NOMO-1 treated with dmso at 0.1 percent for 144 hours (cell line): Measurements from ENCODE around the gene LFNG.
"Not testable (repeated sequence)": the region's sequence is repeated elsewhere in the genome, so short reads cannot be mapped to it uniquely, and the experiment has no call there.

Experiments
- DNase-seq: peaks from one replicate; lab custom pipeline; 2025; ENCODE audit not compliant: unreplicated experiment; lab: John Stamatoyannopoulos, UW

LFNG gene

DNA sequence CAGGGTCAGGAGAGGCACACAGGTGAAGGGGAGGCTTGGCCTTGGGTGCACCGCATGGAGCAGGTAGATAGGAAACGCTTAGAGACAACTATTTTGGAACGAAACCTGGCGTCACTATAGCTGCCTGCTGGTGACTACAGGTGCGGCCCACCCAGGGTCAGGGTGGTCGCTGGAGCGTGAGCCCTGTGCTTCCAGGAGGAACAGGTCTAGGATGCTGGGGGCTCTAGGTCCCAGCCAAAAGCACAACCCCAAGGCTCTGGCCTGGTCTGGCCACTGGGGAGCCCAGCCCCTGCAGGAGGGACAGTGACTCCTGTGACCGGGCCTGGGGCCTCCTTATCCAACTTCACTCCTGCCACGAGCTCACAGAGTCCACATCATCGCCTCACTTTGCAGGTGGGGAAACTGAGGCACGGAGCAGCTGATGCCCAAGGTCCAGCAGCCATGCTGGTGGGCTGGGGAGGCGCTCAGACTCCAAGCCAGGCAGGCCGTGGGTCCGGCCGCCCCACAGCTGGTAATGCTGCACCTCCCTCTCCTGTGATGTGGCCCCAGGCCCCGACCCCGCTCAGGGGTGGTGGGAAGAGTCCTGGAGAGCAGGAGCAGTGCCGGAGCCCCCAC lies 9.0 kb downstream of the LFNG start:
- no peak for DNase-seq

DNA sequence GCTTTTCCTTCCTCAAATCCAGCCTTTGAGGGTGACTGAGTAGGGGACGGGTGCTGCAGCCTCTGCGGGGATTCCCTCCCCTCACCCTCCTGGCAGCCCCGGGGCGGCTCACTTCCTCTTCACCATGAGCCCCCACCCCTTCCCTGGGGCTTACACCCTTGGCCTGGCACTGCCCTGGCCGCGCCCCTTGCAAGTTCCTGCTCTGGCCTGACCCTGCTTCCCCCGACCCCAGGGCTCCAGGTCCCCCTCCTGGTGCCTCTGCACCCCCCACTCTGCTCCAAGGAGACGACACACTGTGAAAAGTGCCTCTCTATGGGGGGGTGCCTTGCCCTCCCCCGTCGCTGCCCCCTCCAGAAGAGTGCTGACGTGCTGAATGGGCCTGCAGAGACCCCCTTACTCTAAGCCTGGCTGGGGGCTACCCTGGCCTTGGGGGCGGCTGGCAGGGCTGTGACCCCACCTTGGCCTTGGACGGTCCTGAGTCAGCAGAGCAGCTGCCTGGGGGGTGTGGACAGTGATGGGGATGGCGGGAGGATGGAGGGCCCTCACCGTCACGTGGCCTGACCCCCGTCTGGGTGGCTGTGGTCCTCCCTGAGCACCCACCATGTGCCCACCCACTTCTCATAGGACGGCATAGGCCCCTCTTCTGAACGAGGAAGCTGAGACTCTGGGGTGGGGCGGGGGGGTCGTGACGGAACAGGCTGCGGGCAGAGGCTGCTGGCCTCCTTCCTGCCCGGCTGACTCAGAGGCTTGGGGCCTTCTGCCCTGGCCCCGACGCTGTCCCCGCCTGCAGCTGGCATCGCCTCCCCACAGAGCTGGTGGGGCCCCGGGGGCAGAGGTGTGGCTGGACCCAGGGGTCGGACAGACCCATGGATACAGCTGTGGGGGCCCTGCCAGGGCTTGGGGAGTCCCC lies 9.8 kb downstream of the LFNG start:
- DNase-seq = peak; percentile 96

DNA sequence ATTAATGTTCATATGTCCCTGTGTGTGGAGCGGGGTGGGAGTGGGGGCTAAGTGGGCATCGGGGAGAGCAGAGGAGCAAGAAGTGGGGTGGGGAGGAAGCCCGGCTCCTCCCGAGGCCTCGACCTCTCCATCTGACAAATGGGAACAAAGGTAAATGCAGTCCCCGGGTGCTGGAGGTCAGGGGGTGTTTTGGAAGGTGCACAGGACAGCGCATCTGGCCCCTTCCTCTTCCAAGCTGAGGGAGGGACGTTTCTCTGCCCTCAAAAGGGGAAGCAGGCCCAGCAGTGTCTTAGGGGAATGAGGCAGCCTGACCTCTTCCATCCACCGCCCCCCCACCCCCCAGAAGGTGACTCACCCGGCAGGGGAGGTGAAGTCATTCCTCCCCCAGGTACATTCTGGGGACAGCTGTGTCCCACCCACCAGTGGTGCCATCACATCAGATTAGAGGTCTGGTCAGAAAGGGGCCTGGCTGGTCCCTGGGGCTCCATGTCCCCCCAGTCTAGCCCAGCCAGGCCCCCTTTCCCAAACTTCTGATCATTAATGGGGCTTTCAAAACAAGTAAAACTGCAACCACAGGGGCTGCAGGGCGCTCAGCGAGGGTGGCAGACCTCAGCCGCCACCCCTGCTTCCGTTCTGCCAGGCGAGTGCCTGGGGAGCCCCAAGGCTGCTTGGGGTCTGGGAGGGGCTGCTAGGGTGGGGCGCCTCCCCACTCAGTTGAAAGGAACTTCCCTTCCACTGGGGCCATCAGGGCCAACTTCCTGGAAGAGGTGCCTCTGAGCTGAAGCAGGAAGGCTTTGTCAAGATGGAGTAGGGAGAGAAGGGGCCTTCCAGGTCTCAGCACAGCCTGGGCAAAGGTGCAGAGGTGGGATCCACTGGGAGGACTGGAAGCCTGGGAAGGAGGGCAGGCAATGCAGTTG lies 10.8 kb downstream of the LFNG start:
- DNase-seq = peak; percentile 87

- not testable (repeated sequence) for DNase-seq
Measured at GRCh38 chr7:2530994-2531795, 11.6 kb downstream of the LFNG start.

GRCh38 chr7:2531796-2532110 lies 12.2 kb downstream of the LFNG start:
- not testable (repeated sequence) for DNase-seq

- not testable (repeated sequence) for DNase-seq
Measured at GRCh38 chr7:2532199-2532772, 12.7 kb downstream of the LFNG start.

DNA sequence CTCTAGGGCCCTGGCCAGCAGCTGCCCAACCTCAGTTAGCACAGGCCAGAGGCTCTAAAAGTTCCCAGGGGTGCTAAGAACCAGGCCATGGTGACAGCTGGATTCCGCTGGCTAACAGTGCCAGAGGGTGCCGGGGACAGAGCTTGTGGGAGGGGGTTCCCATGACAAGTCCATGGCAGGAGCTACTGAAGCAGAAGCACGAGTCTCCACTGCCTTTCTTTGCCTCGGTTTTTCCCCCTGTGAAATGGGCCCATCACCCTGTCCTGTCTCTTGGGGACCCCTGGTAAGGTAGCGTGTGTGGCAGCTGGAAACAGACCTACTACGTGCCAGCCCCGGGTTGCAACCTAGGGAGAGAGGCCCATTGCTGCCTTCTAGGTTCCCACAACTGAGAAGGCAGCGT lies 13.2 kb downstream of the LFNG start:
- not testable (repeated sequence) for DNase-seq

- not testable (repeated sequence) for DNase-seq
Measured at GRCh38 chr7:2533566-2533965, 14.0 kb downstream of the LFNG start.

GRCh38 chr7:2534214-2534613 lies 14.6 kb downstream of the LFNG start:
- DNase-seq = not testable (repeated sequence)

DNA sequence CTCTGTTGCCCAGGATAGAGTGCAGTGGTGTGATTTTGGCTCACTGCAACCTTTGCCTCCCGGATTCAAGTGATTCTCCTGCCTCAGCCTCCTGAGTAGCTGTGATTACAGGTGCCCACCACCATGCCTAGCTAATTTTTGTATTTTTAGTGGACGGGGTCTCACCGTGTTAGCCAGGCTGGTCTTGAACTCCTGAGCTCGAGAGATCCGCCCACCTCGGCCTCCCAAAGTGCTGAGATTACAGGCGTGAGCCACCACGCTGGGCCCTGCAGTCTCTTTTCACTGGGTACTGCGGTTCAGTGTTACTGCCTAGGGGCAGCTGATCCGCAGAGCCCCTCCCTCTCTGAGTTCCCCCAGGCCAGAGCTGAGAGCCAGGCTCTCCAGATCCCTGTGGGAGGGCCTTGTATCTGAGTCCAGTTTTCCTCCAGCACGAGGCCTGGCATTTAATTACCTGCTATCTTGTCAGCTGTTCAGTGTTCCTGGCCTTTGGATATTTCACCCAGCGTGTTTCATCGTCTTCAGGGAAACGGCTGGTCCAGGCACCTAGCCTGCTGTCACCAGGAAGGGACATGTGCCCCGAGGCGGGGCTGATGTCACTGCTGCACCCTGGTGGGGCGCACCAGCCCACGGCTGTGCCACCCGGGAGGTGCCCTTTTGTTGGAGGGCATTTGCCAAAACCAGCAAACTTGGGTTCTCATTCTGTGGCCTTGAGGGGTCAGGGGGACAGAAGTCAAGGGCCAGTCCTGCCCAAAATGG lies 16.5 kb downstream of the LFNG start:
- DNase-seq = not testable (repeated sequence)

- DNase-seq = no peak
Measured at GRCh38 chr7:2537981-2538851, 18.6 kb downstream of the LFNG start.

GRCh38 chr7:2539031-2539911 lies 19.7 kb downstream of the LFNG start:
- no peak for DNase-seq

- no peak for DNase-seq
Measured at GRCh38 chr7:2540133-2540532, 20.6 kb downstream of the LFNG start.

- no peak for DNase-seq
Measured at GRCh38 chr7:2540641-2541051, 21.1 kb downstream of the LFNG start.

GRCh38 chr7:2541291-2542010 lies 21.9 kb downstream of the LFNG start:
- no peak for DNase-seq

DNA sequence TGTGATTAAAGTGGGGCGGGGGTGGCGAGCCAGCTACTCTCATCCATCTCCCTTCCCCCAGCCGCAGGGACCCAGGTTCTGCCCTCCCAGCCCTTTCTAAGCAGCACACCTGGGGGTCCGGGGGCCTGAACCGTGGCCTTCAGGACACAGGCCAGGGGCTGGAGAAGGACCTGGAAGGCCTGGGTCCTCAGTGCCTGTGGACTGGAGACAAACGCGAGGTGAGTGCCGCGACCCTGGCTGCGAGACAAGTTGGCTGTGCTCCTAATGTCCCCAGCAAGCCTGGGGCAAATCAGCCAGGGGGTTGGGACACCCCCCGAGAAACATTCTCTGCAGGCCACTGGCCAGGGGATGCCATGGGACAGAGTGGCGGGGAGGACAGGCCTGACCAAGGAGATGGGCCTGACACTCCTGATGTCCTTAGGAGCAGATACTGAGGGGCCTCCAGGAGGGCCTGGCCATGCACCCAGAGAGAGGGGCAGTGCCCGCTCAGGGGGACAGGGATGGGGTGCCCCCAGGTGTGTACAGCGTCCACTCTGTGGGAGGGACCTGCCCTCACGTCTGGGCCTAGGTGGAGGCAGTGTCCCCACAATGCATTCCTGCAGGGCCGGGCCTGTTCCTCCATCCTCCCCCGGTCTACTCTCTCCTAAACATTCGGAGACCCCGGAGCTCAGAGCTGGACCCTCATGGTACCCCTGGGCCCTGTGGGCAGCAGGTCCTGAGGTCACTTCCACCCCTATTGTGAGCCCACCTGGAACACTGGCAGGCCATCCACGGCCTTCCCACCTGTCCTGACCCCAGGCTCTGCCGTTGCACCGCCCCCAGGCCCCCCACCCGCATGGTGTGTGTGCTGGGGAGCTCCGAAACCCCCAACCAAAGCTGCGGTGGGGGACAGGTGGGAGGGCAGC lies 22.7 kb downstream of the LFNG start:
- DNase-seq = no peak
